HEK293T (cell line): ENCODE measurements around the gene ENO2.

Experiments used
- ARNT ChIP-seq: fragments of 450-650 bp; IDR thresholded peaks from 2 replicates; pipeline ENCODE4 v1.6.1; 2017; ENCODE audit warnings: mild to moderate bottlenecking
- BHLHE40 ChIP-seq: fragments of 450-650 bp; IDR thresholded peaks from 2 replicates; pipeline ENCODE4 v1.6.1; 2016; ENCODE audit warnings: mild to moderate bottlenecking, moderate library complexity, borderline replicate concordance
- FOXA1 ChIP-seq: fragments of 450-650 bp; IDR thresholded peaks from 2 replicates; pipeline ENCODE4 v1.6.1; 2016; ENCODE audit warnings: mild to moderate bottlenecking
- FOXK2 ChIP-seq: fragments of 450-650 bp; IDR thresholded peaks from 2 replicates; pipeline ENCODE4 v1.6.1; 2016; ENCODE audit warnings: mild to moderate bottlenecking
- FOXM1 ChIP-seq: fragments of 450-650 bp; IDR thresholded peaks from 2 replicates; pipeline ENCODE4 v1.6.1; 2017; ENCODE audit warnings: mild to moderate bottlenecking, borderline replicate concordance
- L3MBTL2 ChIP-seq: fragments of 450-650 bp; conservative IDR thresholded peaks from 2 replicates; pipeline ENCODE4 v1.6.1; 2016; ENCODE audit warnings: mild to moderate bottlenecking
- NFRKB ChIP-seq: fragments of 450-650 bp; IDR thresholded peaks from 2 replicates; pipeline ENCODE4 v1.6.1; 2016; ENCODE audit warnings: mild to moderate bottlenecking, moderate library complexity
- SP1 ChIP-seq: fragments of 450-650 bp; IDR thresholded peaks from 2 replicates; pipeline ENCODE4 v1.6.1; 2017
- SUZ12 ChIP-seq: fragments of 450-650 bp; IDR thresholded peaks from 2 replicates; pipeline ENCODE4 v1.6.1; 2016; ENCODE audit warnings: mild to moderate bottlenecking
- TARDBP ChIP-seq: fragments of 450-650 bp; IDR thresholded peaks from 2 replicates; pipeline ENCODE4 v1.6.1; 2016
- ZNF384 ChIP-seq: fragments of 450-650 bp; IDR thresholded peaks from 2 replicates; pipeline ENCODE4 v1.6.1; 2016

- no peak for TF ChIP-seq SUZ12
- TF ChIP-seq BHLHE40: no peak
- no peak for TF ChIP-seq FOXA1
- TF ChIP-seq TARDBP: no peak
- no peak for TF ChIP-seq SP1
- no peak for TF ChIP-seq ARNT
- TF ChIP-seq ZNF384: no peak
- no peak for TF ChIP-seq FOXK2
- TF ChIP-seq FOXM1: no peak
- TF ChIP-seq L3MBTL2: no peak
- no peak for TF ChIP-seq NFRKB
These were observed 46.4 kb downstream of the ENO2 start for GRCh38 chr12:6960593-6961277.
